ENCODE measurements around the gene MAP4K1.

DNA sequence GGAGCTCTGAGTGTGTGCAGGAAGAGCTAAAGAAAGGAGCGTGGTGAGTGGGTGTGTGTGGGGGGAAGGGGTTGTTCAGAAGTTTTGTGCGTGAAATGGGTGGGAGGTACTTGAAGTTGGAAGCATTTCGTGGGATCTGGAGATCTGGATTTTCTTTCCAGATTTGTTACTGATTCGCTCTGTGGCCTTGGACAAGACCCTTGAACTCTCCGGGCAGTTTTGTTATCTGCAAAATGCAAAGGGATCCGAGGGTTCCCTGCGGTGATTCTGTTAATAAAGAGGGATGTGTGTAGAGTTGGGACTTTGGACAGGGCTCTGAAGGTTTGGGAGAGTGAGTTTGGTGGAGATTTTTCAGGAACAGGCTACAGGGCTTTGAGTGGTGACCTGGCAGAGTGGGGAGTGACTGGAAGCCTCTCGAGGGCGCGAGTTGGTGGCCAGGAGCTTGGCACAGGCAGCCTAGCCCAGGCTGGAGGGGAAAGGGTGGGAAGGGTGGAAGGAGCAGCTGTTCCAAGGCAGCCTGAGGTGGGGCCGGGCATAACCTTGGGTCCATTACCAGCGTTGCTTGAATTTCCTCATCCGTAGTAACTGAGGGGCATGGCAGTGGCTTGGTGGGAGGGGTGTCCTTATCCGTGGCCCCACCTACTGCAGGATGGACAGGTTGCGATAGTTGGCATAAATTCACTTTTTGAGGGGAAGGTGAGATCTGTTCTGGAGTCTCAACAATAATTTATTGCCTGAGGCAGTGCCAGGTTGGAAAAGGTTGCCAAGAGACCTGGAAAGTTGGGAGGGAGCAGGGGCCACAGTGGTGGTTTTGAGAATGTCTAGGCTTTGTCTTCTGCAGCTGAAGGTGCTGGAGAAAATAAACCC lies 31.8 kb upstream of the MAP4K1 start:
- peak in 2 of 3 donors; percentile 83 to 87 for TF ChIP-seq POLR2A (IDR thresholded peaks at IDR 0.05)
- TF ChIP-seq, protein P1, sequence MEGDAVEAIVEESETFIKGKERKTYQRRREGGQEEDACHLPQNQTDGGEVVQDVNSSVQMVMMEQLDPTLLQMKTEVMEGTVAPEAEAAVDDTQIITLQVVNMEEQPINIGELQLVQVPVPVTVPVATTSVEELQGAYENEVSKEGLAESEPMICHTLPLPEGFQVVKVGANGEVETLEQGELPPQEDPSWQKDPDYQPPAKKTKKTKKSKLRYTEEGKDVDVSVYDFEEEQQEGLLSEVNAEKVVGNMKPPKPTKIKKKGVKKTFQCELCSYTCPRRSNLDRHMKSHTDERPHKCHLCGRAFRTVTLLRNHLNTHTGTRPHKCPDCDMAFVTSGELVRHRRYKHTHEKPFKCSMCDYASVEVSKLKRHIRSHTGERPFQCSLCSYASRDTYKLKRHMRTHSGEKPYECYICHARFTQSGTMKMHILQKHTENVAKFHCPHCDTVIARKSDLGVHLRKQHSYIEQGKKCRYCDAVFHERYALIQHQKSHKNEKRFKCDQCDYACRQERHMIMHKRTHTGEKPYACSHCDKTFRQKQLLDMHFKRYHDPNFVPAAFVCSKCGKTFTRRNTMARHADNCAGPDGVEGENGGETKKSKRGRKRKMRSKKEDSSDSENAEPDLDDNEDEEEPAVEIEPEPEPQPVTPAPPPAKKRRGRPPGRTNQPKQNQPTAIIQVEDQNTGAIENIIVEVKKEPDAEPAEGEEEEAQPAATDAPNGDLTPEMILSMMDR (IDR thresholded peaks at IDR 0.05): no peak

Data from body of pancreas (tissue), 4 donors.